K562 (cell line): ENCODE data around the gene USP15. TPM values are rescaled to one million over a fixed set of nuclear protein-coding genes. Genes with fewer than 3 reads are reported as not detected.

Experiments used
- ARID2 ChIP-seq: fragments of 450-650 bp; IDR thresholded peaks from 2 replicates; pipeline ENCODE4 v1.6.1; 2017; ENCODE audit warnings: antibody characterized with exemption, mild to moderate bottlenecking
- CHCHD3 ChIP-seq: fragments of 250-450 bp; sonication (Bioruptor Pico); IDR thresholded peaks from 2 replicates; pipeline ENCODE4 v2.1.2; 2022; ENCODE audit warnings: mild to moderate bottlenecking
- CREM ChIP-seq: IDR thresholded peaks from 2 replicates; pipeline ENCODE4 v1.6.1; 2014; ENCODE audit warnings: antibody characterized with exemption, low read depth
- GABPB2 ChIP-seq: fragments of 250-450 bp; sonication (Bioruptor Pico); conservative IDR thresholded peaks from 2 replicates; pipeline ENCODE4 v1.5.1; 2021; ENCODE audit warnings: mild to moderate bottlenecking
- GTF2B ChIP-seq: IDR thresholded peaks from 2 replicates; pipeline ENCODE4 v1.6.1; 2011; ENCODE audit not compliant: insufficient read length; ENCODE audit errors: extremely low read depth
- HES1 ChIP-seq: fragments of 450-650 bp; IDR thresholded peaks from 2 replicates; pipeline ENCODE4 v1.6.1; 2016; ENCODE audit warnings: low read depth, mild to moderate bottlenecking, moderate library complexity
- KLF6 ChIP-seq: fragments of 250-450 bp; sonication (Bioruptor Pico); IDR thresholded peaks from 2 replicates; pipeline ENCODE4 v1.4.0; 2020; ENCODE audit warnings: mild to moderate bottlenecking, moderate library complexity, borderline replicate concordance
- MAZ ChIP-seq, 2 experiments: fragments of 450-650 bp in 1 of 2; sonication (generic) in 1 of 2; formaldehyde crosslinking; IDR thresholded peaks in 1 of 2; conservative IDR thresholded peaks in 1 of 2; 2 replicates each; pipeline versions ENCODE4 v1.4.0 to v1.5.0; 2020; ENCODE audit warnings: mild to moderate bottlenecking in 1 of 2, missing genetic modification reagents in 1 of 2
- MCM5 ChIP-seq: fragments of 450-650 bp; IDR thresholded peaks from 2 replicates; pipeline ENCODE4 v1.6.1; 2016; ENCODE audit warnings: low read depth
- NCOA1 ChIP-seq: fragments of 450-650 bp; IDR thresholded peaks from 2 replicates; pipeline ENCODE4 v1.6.1; 2016; ENCODE audit warnings: low read depth
- PHB ChIP-seq: fragments of 250-450 bp; sonication (Bioruptor Pico); IDR thresholded peaks from 2 replicates; pipeline ENCODE4 v1.5.0; 2021
- REST ChIP-seq, 2 experiments: fragments of 450-650 bp; formaldehyde crosslinking in 1 of 2; IDR thresholded peaks; 2 replicates each; pipeline versions ENCODE4 v1.4.0 to v1.6.1; 2014 to 2020; ENCODE audit warnings: mild to moderate bottlenecking in 2 of 2, borderline replicate concordance in 1 of 2, low read depth in 1 of 2
- SETDB1 ChIP-seq: IDR thresholded peaks from one replicate; pipeline ENCODE4 v1.6.1; 2012; ENCODE audit warnings: low read length, control low read depth, inconsistent platforms
- TCF7 ChIP-seq: sonication (generic); IDR thresholded peaks from 2 replicates; pipeline ENCODE4 v1.6.1; 2016; ENCODE audit warnings: antibody characterized with exemption, borderline replicate concordance
- ZBTB12 ChIP-seq: fragments of 250-450 bp; sonication (Bioruptor Pico); IDR thresholded peaks from 2 replicates; pipeline ENCODE4 v1.4.0; 2020
- ZBTB43 ChIP-seq: sonication (generic); formaldehyde crosslinking; IDR thresholded peaks from 2 replicates; pipeline ENCODE4 v1.8.0; 2023; ENCODE audit warnings: mild to moderate bottlenecking, missing genetic modification reagents
- ZNF174 ChIP-seq: fragments of 250-450 bp; sonication (Bioruptor Pico); IDR thresholded peaks from 2 replicates; pipeline ENCODE4 v1.4.0; 2020; ENCODE audit warnings: mild to moderate bottlenecking
- ZNF79 ChIP-seq: fragments of 250-450 bp; sonication (Bioruptor Pico); IDR thresholded peaks from 2 replicates; pipeline ENCODE4 v1.4.0; 2020; ENCODE audit warnings: low read depth, mild to moderate bottlenecking, moderate library complexity
- polyA plus RNA-seq, 8 experiments: library from polyadenylated mRNA; depleted of rRNA in 4 of 8; stranded (reverse) in 5 of 8; unstranded in 3 of 8; fragments of >200 nt; fragmentation: Nextera tagmentation in 2 of 8; fragmentation: Illumina TruSeq in 1 of 8; extraction: Ambion mirVana in 2 of 8; extraction: Trizol in 1 of 8; gene quantifications; 2 replicates each; pipeline versions ENCODE4 v1.2.1 to v1.2.3, GENCODE V29; 2011 to 2014; ENCODE audit warnings: inconsistent platforms in 1 of 8, missing spikeins in 1 of 8
- total RNA-seq, 7 experiments: library from RNA; depleted of rRNA in 6 of 7; stranded (reverse); fragments of >200 nt in 6 of 7; fragmentation: Illumina TruSeq in 2 of 7; extraction: Trizol in 2 of 7; gene quantifications; 2 replicates each; pipeline versions ENCODE4 v1.2.1 to v1.2.3, GENCODE V29; 2011 to 2021; ENCODE audit warnings: low replicate concordance in 1 of 7

The USP15 gene
- total and polyA plus RNA-seq, 9 of the 15 experiments (the other 6 are each of a cell fraction or from before 2014, with no cell fraction given) = 140 to 272 (median 182) TPM

- peak; percentile 56 for TF ChIP-seq CREM
- peak in 1 of 2 experiments; percentile 38; a peak in 1 of 4 replicates for TF ChIP-seq MAZ (CRISPR knock-in tag; conservative IDR thresholded peaks at IDR 0.05 in 1 of 2, IDR thresholded peaks at IDR 0.05 in 1 of 2)
- TF ChIP-seq TCF7 = no peak
- no peak for TF ChIP-seq ZNF174
- TF ChIP-seq ARID2 = no peak
- no peak for TF ChIP-seq ZNF79
- TF ChIP-seq GABPB2 (CRISPR knock-in tag) = no peak
- TF ChIP-seq KLF6 (CRISPR knock-in tag) = no peak
- peak; percentile 72; the same call in 1 of the 2 replicates for TF ChIP-seq NCOA1
- TF ChIP-seq ZBTB12 = no peak
- peak; percentile 54; the same call in 1 of the 2 replicates for TF ChIP-seq HES1
- TF ChIP-seq PHB (CRISPR knock-in tag) = no peak
- TF ChIP-seq ZBTB43 (CRISPR knock-in tag) = no peak
- TF ChIP-seq REST (IDR thresholded peaks at IDR 0.05; ENCODE audit: borderline replicate concordance) = no peak
- no peak for TF ChIP-seq REST (CRISPR knock-in tag; IDR thresholded peaks at IDR 0.05; ENCODE audit: low read depth)
- TF ChIP-seq SETDB1 = no peak
- TF ChIP-seq CHCHD3 (CRISPR knock-in tag) = no peak
- no peak for TF ChIP-seq GTF2B
- TF ChIP-seq MCM5 = no peak
These were observed 11.3 kb upstream of the USP15 start (continued) for GRCh38 chr12:62248873-62249272.
